HG03103 (cell line): ENCODE measurements around the gene PRKCA.
"Not testable (repeated sequence)": the region's sequence is repeated elsewhere in the genome, so short reads cannot be mapped to it uniquely, and the experiment has no call there.

ENCODE experiments used
- ATAC-seq: cut with Tn5 transposase; IDR thresholded peaks from one replicate; pipeline ENCODE4 v1.9.1; 2021; ENCODE audit warnings: low read depth; ENCODE audit not compliant: unreplicated experiment

Gene PRKCA

GRCh38 chr17:66322764-66323163 lies 20.4 kb downstream of the PRKCA start:
- no peak for ATAC-seq

GRCh38 chr17:66324381-66325004 lies 22.1 kb downstream of the PRKCA start:
- ATAC-seq = not testable (repeated sequence)

GRCh38 chr17:66326476-66327047 lies 24.1 kb downstream of the PRKCA start:
- no peak for ATAC-seq

GRCh38 chr17:66330646-66331037 lies 28.2 kb downstream of the PRKCA start:
- no peak for ATAC-seq

- no peak for ATAC-seq
Measured at GRCh38 chr17:66331038-66331816, 28.8 kb downstream of the PRKCA start.

GRCh38 chr17:66335797-66336196 lies 33.4 kb downstream of the PRKCA start:
- ATAC-seq = no peak

- no peak for ATAC-seq
Measured at GRCh38 chr17:66337268-66337667, 34.9 kb downstream of the PRKCA start.

GRCh38 chr17:66337866-66338485 lies 35.6 kb downstream of the PRKCA start:
- no peak for ATAC-seq

GRCh38 chr17:66338937-66339336 lies 36.5 kb downstream of the PRKCA start:
- no peak for ATAC-seq

- ATAC-seq = no peak
Measured at GRCh38 chr17:66339561-66339960, 37.1 kb downstream of the PRKCA start.

GRCh38 chr17:66340720-66341119 lies 38.3 kb downstream of the PRKCA start:
- ATAC-seq = no peak

- ATAC-seq = no peak
Measured at GRCh38 chr17:66341462-66341861, 39.0 kb downstream of the PRKCA start.

- ATAC-seq = not testable (repeated sequence)
Measured at GRCh38 chr17:66342263-66342662, 39.9 kb downstream of the PRKCA start.

GRCh38 chr17:66343531-66344078 lies 41.2 kb downstream of the PRKCA start:
- ATAC-seq = no peak

- ATAC-seq = no peak
Measured at GRCh38 chr17:66344473-66344872, 42.1 kb downstream of the PRKCA start.

GRCh38 chr17:66345264-66345663 lies 42.9 kb downstream of the PRKCA start:
- ATAC-seq = no peak

- not testable (repeated sequence) for ATAC-seq
Measured at GRCh38 chr17:66345949-66346638, 43.7 kb downstream of the PRKCA start.

- ATAC-seq = no peak
Measured at GRCh38 chr17:66347661-66348514, 45.5 kb downstream of the PRKCA start.

GRCh38 chr17:66348584-66349165 lies 46.3 kb downstream of the PRKCA start:
- no peak for ATAC-seq
